Lung (tissue), 12 donors: Measurements from ENCODE around the gene RAB3IP. TPM values are rescaled to one million over a fixed set of nuclear protein-coding genes. Genes with fewer than 3 reads are reported as not detected.

Experiments used
- ATAC-seq: fragments of 200-7000 bp; cut with Tn5 transposase; one replicate; pipeline ENCODE4 v1.9.1; 2020; ENCODE audit warnings: moderate number of reproducible peaks; ENCODE audit not compliant: insufficient read depth, low FRiP score
- DNase-seq, 3 donors: peaks; one replicate each; pipeline ENCODE4 v3.0.0-alpha.2; 2013 to 2017
- H3K27ac ChIP-seq, 2 donors: one replicate each; pipeline ENCODE4 v1.5.1; 2013; ENCODE audit warnings: mild to moderate bottlenecking in 2 of 2, moderate library complexity in 2 of 2, control low read depth in 1 of 2, inconsistent platforms in 1 of 2, low read depth in 1 of 2, low read length in 1 of 2
- H3K27me3 ChIP-seq, 3 donors: one replicate each; pipeline ENCODE4 v1.5.1; 2013; ENCODE audit warnings: low read length in 2 of 3; ENCODE audit not compliant: control insufficient read depth in 3 of 3, insufficient read depth in 3 of 3
- H3K36me3 ChIP-seq, 4 donors: one replicate each; pipeline ENCODE4 v1.5.1; 2013; ENCODE audit warnings: low read length in 4 of 4, mild to moderate bottlenecking in 1 of 4, moderate library complexity in 1 of 4; ENCODE audit not compliant: control insufficient read depth in 4 of 4, insufficient read depth in 4 of 4
- H3K4me1 ChIP-seq, 5 donors: one replicate each; pipeline ENCODE4 v1.5.1; 2013; ENCODE audit warnings: low read length in 5 of 5, mild to moderate bottlenecking in 2 of 5, moderate library complexity in 1 of 5; ENCODE audit not compliant: control insufficient read depth in 5 of 5, insufficient read depth in 5 of 5
- H3K4me3 ChIP-seq: one replicate; pipeline ENCODE4 v1.5.1; 2013; ENCODE audit warnings: mild to moderate bottlenecking, control low read depth, moderate library complexity
- H3K9ac ChIP-seq, 2 donors: one replicate each; pipeline ENCODE4 v1.5.1; 2013; ENCODE audit warnings: low read length in 2 of 2, control low read depth in 1 of 2; ENCODE audit not compliant: insufficient read depth in 1 of 2
- H3K9me3 ChIP-seq, 4 donors: one replicate each; pipeline ENCODE4 v1.5.1; 2013; ENCODE audit warnings: low read length in 3 of 4, mild to moderate bottlenecking in 1 of 4, moderate library complexity in 1 of 4; ENCODE audit not compliant: control insufficient read depth in 4 of 4, insufficient read depth in 3 of 4
- WGBS, 2 donors: extraction: QIAGEN DNeasy Blood & Tissue Kit; methylation state at CpG; one replicate each; pipeline ENCODE4 v1.1.7; 2013; 5-methylcytosine and 5-hydroxymethylcytosine counted together
- polyA plus RNA-seq, 2 donors: library from polyadenylated mRNA; stranded (reverse); fragments of 200-250 nt; gene quantifications; one replicate each; pipeline ENCODE4 v1.2.1, GENCODE V29; 2013
- total RNA-seq, 2 donors: library from RNA; depleted of rRNA in 1 of 2; stranded (reverse); fragments of >200 nt in 1 of 2; gene quantifications; one replicate each; pipeline ENCODE4 v1.2.1, GENCODE V29; 2014 to 2021
- TF ChIP-seq, protein P1 (sequence below): IDR thresholded peaks from 2 replicates; pipeline ENCODE4 v1.5.1; 2012; ENCODE audit warnings: mild to moderate bottlenecking; ENCODE audit errors: control extremely low read depth, extremely low read depth
- donor health status: control.
- donor health status: control.
- donor health status: Bipolar disorder and iron deficiency.
- donor health status: healthy.
- donor health status: DM: yes; HTN: yes; CAD: no.

RAB3IP gene
- total and polyA plus RNA-seq, 4 donors, result 13.2 to 77.0 (median 30.5) TPM

DNA sequence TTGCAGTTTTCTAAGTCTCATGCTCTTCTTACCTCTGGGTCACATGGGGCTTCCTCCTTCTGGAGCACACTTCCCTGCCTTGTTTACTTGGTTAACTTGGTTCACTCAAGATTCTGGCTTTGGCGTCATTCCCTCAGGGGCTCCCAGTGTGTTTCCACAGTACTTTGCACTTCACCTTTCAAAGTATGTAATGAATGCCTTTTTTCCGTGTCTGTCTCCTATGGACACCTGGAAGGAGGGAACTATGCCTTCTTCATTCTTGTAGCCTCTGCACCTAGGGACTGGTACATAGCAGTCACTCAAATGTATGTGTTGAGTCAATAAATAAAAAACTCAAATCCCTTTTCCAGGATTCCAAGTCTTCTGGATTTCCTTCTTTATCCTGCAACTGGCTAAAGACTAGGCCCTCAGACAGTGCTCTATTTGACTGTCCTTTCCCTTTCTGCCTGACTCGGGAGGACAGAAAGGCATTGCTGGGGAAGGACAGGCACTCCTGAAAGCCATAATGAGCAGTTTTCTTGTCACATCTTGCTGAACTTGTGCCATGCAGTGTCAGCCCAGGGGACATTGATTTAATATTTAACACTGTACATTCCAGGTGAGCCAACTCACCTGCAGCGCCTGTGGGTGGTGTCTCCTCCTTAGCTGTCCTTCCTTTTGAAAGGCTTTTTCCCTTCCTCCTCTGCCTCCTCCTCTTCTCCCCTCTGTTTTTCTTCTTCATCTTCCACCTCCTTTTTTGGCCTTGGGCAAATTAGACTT lies 99.2 kb downstream of the RAB3IP start:
- TF ChIP-seq, protein P1, sequence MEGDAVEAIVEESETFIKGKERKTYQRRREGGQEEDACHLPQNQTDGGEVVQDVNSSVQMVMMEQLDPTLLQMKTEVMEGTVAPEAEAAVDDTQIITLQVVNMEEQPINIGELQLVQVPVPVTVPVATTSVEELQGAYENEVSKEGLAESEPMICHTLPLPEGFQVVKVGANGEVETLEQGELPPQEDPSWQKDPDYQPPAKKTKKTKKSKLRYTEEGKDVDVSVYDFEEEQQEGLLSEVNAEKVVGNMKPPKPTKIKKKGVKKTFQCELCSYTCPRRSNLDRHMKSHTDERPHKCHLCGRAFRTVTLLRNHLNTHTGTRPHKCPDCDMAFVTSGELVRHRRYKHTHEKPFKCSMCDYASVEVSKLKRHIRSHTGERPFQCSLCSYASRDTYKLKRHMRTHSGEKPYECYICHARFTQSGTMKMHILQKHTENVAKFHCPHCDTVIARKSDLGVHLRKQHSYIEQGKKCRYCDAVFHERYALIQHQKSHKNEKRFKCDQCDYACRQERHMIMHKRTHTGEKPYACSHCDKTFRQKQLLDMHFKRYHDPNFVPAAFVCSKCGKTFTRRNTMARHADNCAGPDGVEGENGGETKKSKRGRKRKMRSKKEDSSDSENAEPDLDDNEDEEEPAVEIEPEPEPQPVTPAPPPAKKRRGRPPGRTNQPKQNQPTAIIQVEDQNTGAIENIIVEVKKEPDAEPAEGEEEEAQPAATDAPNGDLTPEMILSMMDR, result no peak
- Histone ChIP-seq H3K27ac (peak overlapping the region in 1 of 2 donors; percentile 64), H3K9me3 (no peaks in the 10 kb centered on the region), H3K36me3 (no peaks in the 10 kb centered on the region), H3K4me1 (peaks cover 0 to 11% (median 4%) of the 10 kb centered on the region in 5 donors), H3K9ac (no peak overlapping the region), H3K27me3 (no peaks in the 10 kb centered on the region), H3K4me3 (no peak overlapping the region)
- ATAC-seq, result no peak
- 68 to 85% methylated on average over 4 of the region's 4 CpGs for WGBS, 2 donors
- peak in 1 of 3 donors; percentile 48 for DNase-seq

DNA sequence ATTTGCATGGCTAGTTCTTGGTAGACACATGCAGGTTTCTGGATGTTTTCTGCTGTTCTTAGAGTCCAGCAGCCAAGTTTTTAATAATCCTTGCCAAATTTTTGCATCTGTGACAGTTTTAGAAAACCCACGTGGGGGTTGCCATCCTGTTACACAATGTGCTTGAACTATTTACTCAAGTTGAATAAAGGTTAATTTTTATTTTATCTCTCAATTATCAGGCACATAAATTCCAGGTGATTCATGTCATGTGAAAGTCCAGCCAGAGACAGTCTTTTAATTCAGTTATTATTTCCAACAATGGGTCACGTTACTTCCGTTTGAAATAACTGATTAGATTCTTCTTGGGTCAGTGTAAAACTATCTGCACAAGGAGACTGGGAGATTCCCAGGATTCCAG lies 102.1 kb downstream of the RAB3IP start:
- no peak for ATAC-seq

DNA sequence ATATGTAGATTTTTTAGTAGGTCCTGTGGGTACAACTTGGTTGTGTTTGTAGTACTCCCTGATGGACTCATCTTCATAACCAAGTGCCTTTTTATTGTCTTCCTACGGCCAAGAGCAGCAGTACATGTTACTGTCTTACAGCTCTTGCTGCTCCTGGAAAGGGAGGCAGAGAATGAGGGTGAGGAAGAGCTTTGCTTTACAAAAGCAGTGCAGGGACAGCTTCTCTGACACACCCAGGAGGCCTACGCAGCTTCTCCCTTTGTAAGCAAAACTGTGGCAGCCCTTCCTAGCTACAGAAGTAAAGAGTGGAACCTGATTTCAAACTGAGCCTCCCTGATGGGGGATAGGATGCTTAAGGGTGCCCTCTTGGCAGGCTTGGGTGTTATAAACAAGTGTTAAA lies 104.9 kb downstream of the RAB3IP start:
- Histone ChIP-seq H3K27ac (no peak overlapping the region), H3K4me1 (no peaks in the 10 kb centered on the region), H3K36me3 (no peaks in the 10 kb centered on the region), H3K9ac (no peak overlapping the region), H3K4me3 (no peak overlapping the region), H3K27me3 (no peaks in the 10 kb centered on the region), H3K9me3 (no peaks in the 10 kb centered on the region)
- 76 to 83% methylated on average over 2 of the region's 2 CpGs for WGBS, 2 donors
- DNase-seq, result no peak
- TF ChIP-seq, protein P1, result no peak
- ATAC-seq, result no peak

More for the DNA sequence above, 102.1 kb downstream of the RAB3IP start:
- WGBS, 2 donors, result 41 to 69% methylated on average over 3 of the region's 3 CpGs
- no peak overlapping the region for H3K9ac ChIP-seq
- peaks cover 0 to 4% (median 0%) of the 10 kb centered on the region in 5 donors for H3K4me1 ChIP-seq
- no peaks in the 10 kb centered on the region for H3K36me3 ChIP-seq
- no peak overlapping the region for H3K27ac ChIP-seq
- no peaks in the 10 kb centered on the region for H3K27me3 ChIP-seq
- TF ChIP-seq, protein P1, result no peak
- H3K4me3 ChIP-seq, result no peak overlapping the region
- DNase-seq, result peak in 1 of 3 donors; percentile 16
- no peaks in the 10 kb centered on the region for H3K9me3 ChIP-seq
